ENCODE measurements around the gene AHRR. TPM values are rescaled to one million over a fixed set of nuclear protein-coding genes. Genes with fewer than 3 reads are reported as not detected.

The AHRR gene
- total RNA-seq, 1 donor from 2014 or later: 0.81 TPM

- DNase-seq (ENCODE audit: low spot score) (no peak), ATAC-seq (no peak)
These were observed 23.2 kb downstream of the AHRR start for GRCh38 chr5:344668-345067.

DNA sequence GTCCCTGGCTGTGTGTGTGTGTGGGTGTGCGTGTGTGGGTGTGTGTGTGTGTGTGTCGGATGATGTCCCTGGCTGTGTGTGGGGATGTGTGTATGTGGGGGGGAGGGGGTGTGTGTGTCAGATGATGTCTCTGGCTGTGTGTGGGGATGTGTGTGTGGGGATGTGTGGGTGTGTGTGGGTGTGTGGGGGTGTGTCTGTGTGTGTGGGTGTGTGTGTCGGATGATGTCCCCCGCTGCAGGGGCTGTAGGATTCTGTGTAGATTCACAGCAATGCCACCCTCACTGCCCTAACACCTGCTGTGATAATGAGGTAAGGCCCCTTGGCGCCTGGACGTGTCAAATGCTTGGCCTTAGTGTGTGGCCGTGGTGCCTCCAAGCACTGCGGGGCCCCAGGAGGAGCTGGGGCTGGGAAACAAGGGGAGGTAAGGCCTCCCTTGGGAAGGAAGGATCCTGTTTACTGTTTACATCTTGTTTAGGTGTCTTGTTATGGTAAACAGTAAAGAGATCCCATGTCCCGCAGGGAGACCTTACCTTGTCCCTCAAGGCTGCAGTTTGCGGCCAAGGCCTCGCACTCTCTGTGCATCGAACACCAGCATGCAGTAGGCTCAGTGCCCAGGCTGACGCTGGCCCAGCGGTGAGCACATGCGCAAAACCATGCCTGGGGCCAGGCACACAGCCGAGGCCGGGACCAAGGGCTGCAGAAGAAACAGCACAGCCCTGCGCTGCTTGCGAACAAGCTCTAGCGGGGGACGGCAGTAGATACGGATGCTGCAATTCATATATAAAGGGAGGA is 24.1 kb downstream of the AHRR start:
- ATAC-seq (no peak), DNase-seq (ENCODE audit: low spot score) (no peak)

DNA sequence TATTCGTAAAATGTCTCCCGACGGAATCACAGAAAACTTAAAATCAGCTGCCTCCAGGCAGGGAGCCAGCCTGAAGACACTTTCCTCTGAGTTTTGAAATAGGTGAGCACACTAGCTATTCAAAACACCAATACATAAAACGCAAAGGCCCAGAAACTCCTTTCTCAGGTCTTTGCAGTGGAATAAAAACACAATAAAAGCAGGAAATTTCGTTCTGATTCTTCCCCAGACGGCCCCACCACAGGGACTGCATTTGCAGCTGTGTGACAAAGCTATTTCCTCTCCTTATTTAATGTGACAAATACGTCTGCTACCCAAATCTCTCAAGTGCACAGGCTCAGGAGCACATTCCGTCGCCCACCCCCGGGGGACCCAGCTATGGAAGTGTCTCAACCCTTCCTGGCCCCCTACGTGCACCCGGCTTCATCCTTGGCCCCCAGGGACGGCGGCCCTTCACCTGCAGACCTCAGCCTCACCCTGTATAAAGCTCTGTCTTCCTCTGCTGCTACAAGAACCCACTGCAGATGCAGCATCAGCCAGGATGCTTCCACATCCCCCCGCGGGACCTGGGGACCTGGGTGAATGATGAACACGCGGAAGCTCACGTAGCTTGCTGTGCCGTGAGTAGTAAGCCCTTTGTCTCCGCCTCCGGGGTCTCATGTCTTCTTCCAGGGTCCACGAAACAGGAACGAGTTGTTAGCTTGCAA is 24.9 kb downstream of the AHRR start:
- ATAC-seq (no peak), DNase-seq (ENCODE audit: low spot score) (no peak)

DNA sequence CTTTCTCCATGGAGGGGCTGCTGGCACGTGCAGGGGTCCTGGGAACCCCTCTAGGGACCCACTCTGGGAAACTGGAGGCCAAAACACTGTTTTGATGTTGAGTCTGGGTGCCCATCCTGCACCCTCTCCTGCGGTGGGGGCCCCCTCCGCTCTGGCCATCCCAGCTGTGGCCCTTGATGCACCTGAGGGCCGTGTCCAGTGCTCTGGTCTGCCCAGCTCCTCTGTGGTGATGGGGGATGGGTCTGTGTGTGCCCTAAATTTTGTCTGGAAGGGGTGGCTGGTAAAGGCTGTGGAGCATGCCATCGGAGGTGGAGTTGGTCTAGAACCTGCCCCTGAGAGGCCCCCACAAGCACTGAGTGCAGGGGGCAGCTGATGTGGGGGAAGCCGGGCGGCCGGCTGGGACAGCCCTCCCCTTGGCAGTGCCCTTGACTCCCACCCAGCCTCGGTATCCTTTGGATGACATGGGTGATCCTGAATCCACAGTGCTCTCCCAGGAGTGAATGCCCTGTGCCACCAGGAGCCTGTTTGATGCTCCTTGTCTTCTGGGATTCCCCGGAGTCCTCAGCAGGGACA is 26.3 kb downstream of the AHRR start:
- ATAC-seq (no peak), DNase-seq (ENCODE audit: low spot score) (no peak)

DNA sequence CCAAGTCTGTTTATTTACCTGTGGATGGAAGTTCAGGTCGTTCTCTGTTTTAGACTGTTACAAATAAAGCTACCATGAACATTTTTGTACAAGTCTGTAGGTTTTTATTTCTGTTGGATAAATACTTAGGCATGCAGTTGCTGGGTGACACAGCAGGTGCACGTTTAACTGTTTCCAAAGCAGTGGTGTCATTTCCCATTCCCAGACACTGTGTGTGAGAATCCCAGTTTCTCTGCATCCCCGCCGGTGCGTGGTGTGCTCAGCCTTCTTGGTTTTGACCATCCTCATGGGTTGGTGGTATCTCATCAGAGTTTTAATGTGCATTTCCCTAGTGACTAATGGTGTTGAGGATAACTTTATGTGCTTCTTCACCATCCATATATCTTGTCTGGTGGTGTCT is 27.2 kb downstream of the AHRR start:
- no peak for ATAC-seq
- DNase-seq (ENCODE audit: low spot score): no peak

DNA sequence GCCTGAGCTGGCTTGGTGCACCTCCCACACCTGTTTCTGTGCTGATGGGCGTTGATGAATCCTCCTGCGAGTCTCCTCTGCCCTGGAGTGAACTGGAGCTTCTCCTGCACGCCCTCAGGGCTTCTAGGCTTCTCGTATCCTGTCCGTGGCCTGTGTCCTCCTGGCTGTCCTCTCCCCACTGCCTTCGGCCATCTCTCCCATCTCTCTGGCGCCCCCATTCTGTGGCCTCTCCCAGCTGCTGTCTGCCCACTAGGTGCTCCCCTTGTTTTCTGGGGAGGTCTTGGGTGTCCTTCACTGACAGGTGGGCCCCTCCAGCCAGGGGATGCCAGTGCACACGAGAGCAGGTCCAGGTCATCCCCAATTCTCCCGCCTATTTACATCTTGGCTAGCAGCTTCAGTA is 28.8 kb downstream of the AHRR start:
- ATAC-seq (no peak), DNase-seq (ENCODE audit: low spot score) (no peak)

- no peak for ATAC-seq
These were observed 29.8 kb downstream of the AHRR start for GRCh38 chr5:351084-351920.

DNA sequence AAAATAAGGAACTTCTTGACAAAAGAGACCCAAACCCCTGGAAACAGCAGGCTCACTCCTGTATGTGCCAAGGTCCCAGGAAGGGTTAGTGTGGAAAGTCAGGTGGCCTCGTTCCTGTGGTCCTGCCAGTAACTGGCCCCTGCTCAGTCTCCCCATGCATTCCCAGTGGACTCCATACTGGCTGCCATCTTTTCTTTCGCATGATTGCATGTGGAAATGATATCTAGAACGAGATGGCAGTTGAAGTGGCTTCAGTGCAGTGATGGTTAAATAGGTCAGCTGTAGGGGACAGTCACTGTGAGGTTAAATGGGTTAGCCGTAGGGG is 30.4 kb downstream of the AHRR start:
- ATAC-seq (no peak), DNase-seq (ENCODE audit: low spot score) (no peak)

More at GRCh38 chr5:351084-351920, 29.8 kb downstream of the AHRR start:
- no peak for DNase-seq (ENCODE audit: low spot score)

- DNase-seq (ENCODE audit: low spot score) (no peak), ATAC-seq (no peak)
These were observed 31.4 kb downstream of the AHRR start for GRCh38 chr5:352639-353611.

DNA sequence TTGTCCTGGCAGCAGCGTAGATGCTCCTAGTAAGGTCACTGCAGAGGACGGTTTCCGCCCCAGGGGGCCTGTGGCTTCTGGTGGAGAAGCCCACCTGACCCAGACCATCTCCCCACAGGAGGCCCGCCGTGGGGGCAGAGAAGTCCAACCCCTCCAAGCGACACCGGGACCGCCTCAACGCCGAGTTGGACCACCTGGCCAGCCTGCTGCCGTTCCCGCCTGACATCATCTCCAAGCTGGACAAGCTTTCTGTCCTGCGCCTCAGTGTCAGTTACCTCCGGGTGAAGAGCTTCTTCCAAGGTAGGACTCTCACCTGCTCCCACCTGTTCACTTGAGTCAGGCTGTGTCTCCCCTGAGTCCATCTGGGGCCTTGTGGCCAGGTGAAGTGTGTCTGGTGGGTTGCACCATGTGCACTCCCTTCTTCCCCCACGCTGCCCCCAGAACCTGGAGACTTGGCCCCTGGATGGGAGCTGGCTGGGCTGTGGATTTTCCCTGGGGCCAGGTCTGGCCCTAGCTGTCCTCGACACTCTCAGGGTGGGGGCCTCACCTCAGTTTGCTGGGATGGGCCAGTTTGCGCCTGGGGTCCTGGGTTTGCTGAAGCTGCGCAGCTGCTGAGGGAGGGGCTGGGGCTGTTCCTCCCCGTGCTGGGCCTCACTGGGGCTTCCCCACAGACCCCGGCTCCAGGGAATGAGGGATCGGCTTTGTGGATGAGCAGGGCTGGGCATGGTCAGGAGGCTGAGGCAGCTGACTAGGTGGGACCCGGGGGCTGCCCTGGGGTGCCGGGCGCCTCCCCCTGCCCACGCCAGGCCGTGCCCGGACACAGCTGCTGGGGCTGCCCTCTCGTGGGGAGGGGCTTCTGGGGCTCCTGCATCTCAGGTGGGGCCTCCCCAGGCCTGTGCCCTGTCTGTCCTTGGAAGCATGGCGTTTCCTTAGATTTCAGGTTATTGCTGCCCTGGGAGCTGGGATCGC is 32.4 kb downstream of the AHRR start:
- no peak for ATAC-seq
- no peak for DNase-seq (ENCODE audit: low spot score)

- DNase-seq (ENCODE audit: low spot score) (no peak), ATAC-seq (no peak)
These were observed 33.3 kb downstream of the AHRR start for GRCh38 chr5:354581-355378.

GRCh38 chr5:355379-355935 is 33.9 kb downstream of the AHRR start:
- DNase-seq (ENCODE audit: low spot score): no peak
- ATAC-seq: no peak

GRCh38 chr5:355958-356357 is 34.4 kb downstream of the AHRR start:
- ATAC-seq (no peak), DNase-seq (ENCODE audit: low spot score) (no peak)

DNA sequence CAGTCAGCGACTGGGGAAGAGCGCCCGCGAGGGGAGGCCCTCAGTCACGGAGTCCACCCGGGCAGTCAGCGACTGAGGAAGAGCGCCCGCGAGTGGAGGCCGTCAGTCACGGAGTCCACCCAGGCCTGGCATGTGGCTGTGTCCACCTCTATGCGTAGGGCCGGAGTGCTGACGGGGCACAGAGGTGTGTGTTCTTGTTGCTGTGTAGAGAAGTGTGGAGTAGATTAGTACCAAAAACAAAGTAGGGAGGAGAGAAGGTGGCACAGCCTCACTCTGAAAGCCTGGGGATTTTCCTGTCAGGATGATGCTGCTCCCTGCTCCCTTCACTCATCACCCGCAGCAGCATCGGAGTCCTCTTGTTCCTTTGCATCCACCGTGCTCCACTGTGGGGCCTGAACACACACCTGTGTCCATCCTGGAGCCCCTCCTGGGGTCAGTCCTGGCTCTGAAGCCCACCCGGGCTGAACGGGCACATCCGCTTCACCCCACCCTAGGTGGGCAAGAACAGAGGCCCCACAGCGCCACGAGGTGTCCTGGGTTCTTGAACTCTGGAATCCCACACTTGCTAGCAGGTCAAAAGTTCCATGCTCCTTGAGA is 37.9 kb downstream of the AHRR start:
- ATAC-seq: no peak
- DNase-seq (ENCODE audit: low spot score): no peak

DNA sequence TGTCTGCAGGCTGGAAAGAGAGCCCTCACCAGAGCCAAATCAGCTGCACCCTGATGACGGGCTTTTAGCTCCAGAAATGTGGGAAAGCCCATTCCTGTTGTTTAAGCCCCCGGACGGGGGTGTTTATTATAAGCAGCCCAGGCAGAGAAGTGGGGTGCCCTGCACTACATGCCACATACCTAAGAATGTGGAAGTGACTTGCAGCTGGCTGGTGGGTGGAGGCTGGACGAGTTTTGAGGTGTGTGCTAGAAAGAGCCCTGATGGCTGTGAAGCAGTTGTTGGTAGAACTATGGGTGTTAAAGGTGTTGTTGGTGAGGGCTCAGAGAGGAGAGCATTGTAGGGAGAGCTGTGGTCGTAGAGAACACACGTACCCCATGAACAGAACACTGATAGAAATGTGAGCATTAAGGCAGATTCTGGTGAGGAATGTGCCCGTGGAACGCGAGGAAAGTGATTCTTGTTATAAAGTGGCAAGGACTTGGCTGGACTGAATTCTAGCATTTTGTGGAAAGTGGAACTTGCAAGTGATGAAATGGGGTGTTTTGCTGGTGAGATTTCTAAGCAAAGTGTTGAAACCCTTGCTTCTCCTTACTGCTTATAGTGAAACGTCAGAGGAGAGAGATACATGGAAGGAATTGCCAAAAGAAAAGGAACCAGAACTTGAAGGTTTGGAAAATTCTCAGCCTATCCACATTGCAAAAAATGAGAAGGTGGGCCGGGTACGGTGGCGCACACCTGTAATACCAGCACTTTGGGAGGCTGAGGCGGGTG is 38.9 kb downstream of the AHRR start:
- no peak for ATAC-seq
- no peak for DNase-seq (ENCODE audit: low spot score)

GRCh38 chr5:362189-362588 is 40.7 kb downstream of the AHRR start:
- DNase-seq (ENCODE audit: low spot score) (no peak), ATAC-seq (no peak)

Data from left lobe of liver (tissue), 2 donors.